ENCODE measurements around the gene SLC27A4. TPM values are rescaled to one million over a fixed set of nuclear protein-coding genes. Genes with fewer than 3 reads are reported as not detected.
"Not testable (repeated sequence)": the region's sequence is repeated elsewhere in the genome, so short reads cannot be mapped to it uniquely, and the experiment has no call there.

The SLC27A4 gene
- total RNA-seq, 4 donors from 2014 or later = 10.9 to 30.4 (median 26.1) TPM

DNA sequence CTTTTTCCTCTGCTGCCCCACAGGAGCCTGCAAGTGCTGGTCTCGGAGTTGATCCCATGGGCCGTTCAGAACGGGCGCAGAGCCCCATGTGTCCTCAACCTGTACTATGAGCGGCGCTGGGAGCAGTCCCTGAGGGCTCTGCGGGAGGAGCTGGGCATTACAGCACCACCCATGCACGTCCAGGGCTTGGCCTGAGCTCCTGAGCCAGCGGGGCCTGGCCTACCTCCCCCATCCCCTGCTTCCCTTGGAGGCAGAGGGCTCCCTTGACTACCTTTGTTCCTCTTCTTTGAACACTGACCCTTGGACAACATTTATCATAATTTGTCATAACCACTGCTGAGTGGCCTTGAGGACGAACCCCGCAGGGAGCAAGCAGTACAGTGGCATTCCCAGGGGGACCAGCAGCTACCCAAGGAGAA, 6.9 kb upstream of the SLC27A4 start:
- no peak overlapping the region for H3K27ac ChIP-seq
- H3K9me3 ChIP-seq = no peaks in the 10 kb centered on the region
- intact Hi-C loops (cut with DNase I; ENCODE audit: low total_unique reads) (no loop called here), in situ Hi-C loops (cut with MboI; ENCODE audit: low sequenced_read_pairs in 4 of 4) (loop anchor here in 1 of 4 donors (25.0 kb wide), 1 partner anchor 146 kb away; the partner anchor contains the start of gene CIZ1)
- H3K4me3 ChIP-seq = no peak overlapping the region
- peaks cover 0 to 8% of the 10 kb centered on the region in 2 donors for H3K36me3 ChIP-seq
- no peaks in the 10 kb centered on the region for H3K4me1 ChIP-seq
- DNase-seq = no peak
- H3K27me3 ChIP-seq = no peaks in the 10 kb centered on the region
- ATAC-seq = no peak
- no peak for TF ChIP-seq POLR2A (IDR thresholded peaks at IDR 0.05)
- no peak for TF ChIP-seq CTCF (IDR thresholded peaks at IDR 0.05 in 4 of 5, conservative IDR thresholded peaks at IDR 0.05 in 1 of 5)

GRCh38 chr9:128335161-128335560, 5.2 kb upstream of the SLC27A4 start:
- Histone ChIP-seq H3K4me3 (no peak overlapping the region), H3K27ac (no peak overlapping the region), H3K27me3 (no peaks in the 10 kb centered on the region), H3K9me3 (no peaks in the 10 kb centered on the region), H3K4me1 (peaks cover 0 to 5% of the 10 kb centered on the region in 2 donors), H3K36me3 (peaks cover 0 to 8% of the 10 kb centered on the region in 2 donors)
- intact Hi-C loops (cut with DNase I; ENCODE audit: low total_unique reads) (no loop called here), in situ Hi-C loops (cut with MboI; ENCODE audit: low sequenced_read_pairs in 4 of 4) (loop anchor here in 1 of 4 donors (25.0 kb wide), 1 partner anchor 148 kb away; the partner anchor contains the start of gene CIZ1)
- TF ChIP-seq CTCF (IDR thresholded peaks at IDR 0.05 in 4 of 5, conservative IDR thresholded peaks at IDR 0.05 in 1 of 5) (no peak), POLR2A (IDR thresholded peaks at IDR 0.05) (no peak)
- ATAC-seq (no peak), DNase-seq (no peak)

- ATAC-seq (no peak), DNase-seq (no peak)
- TF ChIP-seq POLR2A (IDR thresholded peaks at IDR 0.05) = no peak
- no peak for TF ChIP-seq CTCF (IDR thresholded peaks at IDR 0.05 in 4 of 5, conservative IDR thresholded peaks at IDR 0.05 in 1 of 5)
- Histone ChIP-seq H3K4me3 (no peak overlapping the region), H3K27ac (no peak overlapping the region), H3K27me3 (no peaks in the 10 kb centered on the region), H3K36me3 (peaks cover 0 to 8% of the 10 kb centered on the region in 2 donors), H3K9me3 (no peaks in the 10 kb centered on the region), H3K4me1 (peaks cover under 1 to 7% of the 10 kb centered on the region in 2 donors)
- intact Hi-C loops (cut with DNase I; ENCODE audit: low total_unique reads) = no loop called here
- in situ Hi-C loops (cut with MboI; ENCODE audit: low sequenced_read_pairs in 4 of 4) = loop anchor here in 1 of 4 donors (25.0 kb wide), 1 partner anchor 149 kb away; the partner anchor contains the start of gene CIZ1
Measured at GRCh38 chr9:128335914-128336313, 4.4 kb upstream of the SLC27A4 start.

GRCh38 chr9:128337936-128338335, 2.4 kb upstream of the SLC27A4 start:
- Histone ChIP-seq H3K27ac (no peak overlapping the region), H3K4me3 (no peak overlapping the region), H3K9me3 (no peaks in the 10 kb centered on the region), H3K36me3 (peaks cover 0 to 4% of the 10 kb centered on the region in 2 donors), H3K4me1 (peaks cover 5 to 15% of the 10 kb centered on the region in 2 donors), H3K27me3 (no peaks in the 10 kb centered on the region)
- DNase-seq = no peak
- TF ChIP-seq POLR2A (IDR thresholded peaks at IDR 0.05) (no peak), CTCF (IDR thresholded peaks at IDR 0.05 in 4 of 5, conservative IDR thresholded peaks at IDR 0.05 in 1 of 5) (no peak)
- intact Hi-C loops (cut with DNase I; ENCODE audit: low total_unique reads) (no loop called here), in situ Hi-C loops (cut with MboI; ENCODE audit: low sequenced_read_pairs in 4 of 4) (loop anchor here in 1 of 4 donors (25.0 kb wide), 1 partner anchor 151 kb away; the partner anchor contains the start of gene CIZ1)
- no peak for ATAC-seq

DNA sequence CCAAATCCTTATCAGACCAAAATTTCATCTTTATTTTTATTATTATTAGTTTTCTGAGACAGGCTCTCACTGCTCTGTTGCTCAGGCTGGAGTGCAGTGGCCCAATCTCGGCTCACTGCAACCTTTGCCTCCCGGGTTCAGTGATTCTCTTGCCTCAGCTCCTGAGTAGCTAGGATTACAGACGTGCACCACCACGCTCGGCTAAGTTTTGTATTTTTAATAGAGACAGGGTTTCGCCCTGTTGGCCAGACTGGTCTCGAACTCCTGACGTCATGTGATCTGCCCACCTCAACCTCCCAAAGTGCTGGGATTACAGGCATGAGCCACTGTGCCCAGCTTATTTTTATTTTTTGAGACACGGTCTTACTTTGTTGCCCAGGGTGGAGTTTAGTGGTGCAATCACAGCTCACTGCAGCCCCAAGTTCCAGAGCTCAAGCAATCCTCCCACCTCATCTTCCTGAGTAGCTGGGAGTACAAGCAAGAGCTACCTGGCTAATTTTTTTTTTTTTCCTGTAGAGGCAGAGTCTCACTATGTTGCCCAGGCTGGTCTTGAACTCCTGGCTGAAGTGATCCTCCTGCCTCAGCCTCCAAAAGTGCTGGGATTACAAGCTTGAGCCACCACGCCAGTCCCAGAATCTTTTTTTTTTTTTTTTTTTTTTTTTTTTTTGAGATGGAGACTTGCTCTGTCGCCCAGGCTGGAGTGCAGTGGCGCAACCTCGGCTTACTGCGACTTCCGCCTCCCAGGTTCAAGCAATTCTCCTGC, 1.3 kb upstream of the SLC27A4 start:
- intact Hi-C loops (cut with DNase I; ENCODE audit: low total_unique reads) (loop anchor here (1.0 kb wide), 1 partner anchor 63 kb away; the partner anchor contains the start of genes GOLGA2 and SWI5), in situ Hi-C loops (cut with MboI; ENCODE audit: low sequenced_read_pairs in 4 of 4) (loop anchor here in 1 of 4 donors (25.0 kb wide), 1 partner anchor 152 kb away; the partner anchor contains the start of gene CIZ1)
- Histone ChIP-seq H3K36me3 (peaks cover 0 to 15% of the 10 kb centered on the region in 2 donors), H3K4me1 (peaks cover 5 to 15% of the 10 kb centered on the region in 2 donors)
- DNase-seq, H3K9me3 ChIP-seq, H3K27ac ChIP-seq, ATAC-seq, H3K4me3 ChIP-seq, H3K27me3 ChIP-seq: not testable (repeated sequence)

Data from gastrocnemius medialis (tissue), 4 donors.